Amygdala (tissue), 56 donors: ENCODE data around the gene CENPT.
"Not testable (repeated sequence)": the region's sequence is repeated elsewhere in the genome, so short reads cannot be mapped to it uniquely, and the experiment has no call there.

ENCODE experiments used
- DNase-seq, 56 donors: peaks; one replicate each; lab custom pipeline; 2025; lab: John Stamatoyannopoulos, UW

CENPT gene

DNA sequence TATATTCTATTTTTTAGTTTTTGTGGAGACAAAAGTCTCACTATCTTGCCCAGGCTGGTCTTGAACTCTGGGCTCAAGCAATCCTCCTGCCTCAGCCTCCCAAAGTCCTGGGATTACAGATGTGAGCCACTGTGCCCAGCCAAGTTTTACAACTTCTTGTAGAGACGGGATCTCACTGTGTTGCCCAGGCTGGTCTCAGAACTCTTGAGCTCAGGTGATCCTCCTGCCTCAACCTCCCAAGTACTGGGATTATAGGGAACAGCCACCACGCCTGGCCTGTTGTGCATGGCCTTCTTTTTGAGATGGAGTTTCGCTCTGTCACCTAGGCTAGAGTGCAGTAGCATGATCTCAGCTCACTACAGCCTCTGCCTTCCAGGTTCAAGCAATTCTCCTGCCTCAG lies 6.2 kb upstream of the CENPT start:
- no peak for DNase-seq

DNA sequence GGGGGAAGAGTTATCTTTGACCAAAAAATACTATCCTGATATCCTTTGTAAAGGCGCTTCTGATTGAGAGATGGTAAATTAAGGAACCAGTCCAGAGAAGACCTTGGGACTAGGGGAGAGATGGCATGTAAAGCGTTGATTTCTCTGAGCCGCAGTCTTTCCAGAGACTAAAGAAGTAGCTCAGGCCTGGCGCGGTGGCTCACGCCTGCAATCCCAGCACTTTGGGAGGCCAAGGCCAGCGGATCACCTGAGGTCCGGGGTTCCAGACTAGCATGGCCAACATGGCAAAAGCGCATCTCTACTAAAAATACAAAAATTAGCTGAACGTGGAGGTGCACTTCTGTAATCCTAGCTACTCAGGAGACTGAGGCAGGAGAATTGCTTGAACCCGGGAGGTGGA lies 625 bp upstream of the CENPT start:
- no peak for DNase-seq

DNA sequence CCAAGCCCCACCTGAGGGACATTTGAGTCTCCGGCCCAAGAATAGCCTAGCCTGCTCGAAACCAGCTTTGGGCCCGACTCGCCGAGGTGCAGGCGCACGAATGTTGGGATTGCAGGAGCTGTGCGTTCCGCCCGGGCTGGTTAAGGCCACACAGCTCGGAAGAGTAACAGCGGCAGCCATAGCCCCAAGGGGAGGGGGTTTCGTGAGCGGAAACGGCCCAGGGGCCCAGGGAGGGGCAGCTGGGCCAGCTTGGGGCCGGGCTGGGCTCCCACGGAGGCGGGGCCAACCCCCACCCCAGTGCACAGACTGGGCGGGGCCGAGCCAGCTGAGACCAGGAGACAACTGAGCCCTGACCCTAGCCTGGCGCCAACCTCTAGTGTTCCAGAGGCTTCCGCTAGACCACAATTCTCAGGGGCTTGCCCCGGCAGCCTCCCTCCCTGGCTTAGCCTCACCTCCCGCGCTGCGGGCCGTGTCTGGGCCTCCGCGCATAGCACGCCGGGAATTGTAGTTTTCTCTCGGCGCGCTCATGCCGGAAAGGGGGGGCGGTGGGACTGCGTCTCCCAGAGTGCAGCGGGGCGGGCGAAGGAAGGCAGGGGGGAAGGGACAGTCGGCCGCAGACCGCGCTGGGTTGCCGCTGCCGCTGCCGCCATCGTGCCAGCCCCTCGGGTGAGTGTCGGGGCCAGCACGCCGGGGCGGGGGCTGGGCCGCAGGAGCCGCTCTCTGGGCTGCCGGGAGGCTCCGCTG lies 1.0 kb downstream of the CENPT start, which contains the start of gene NUTF2:
TSS of gene NUTF2 (plus strand) at position 614 of the 744 bp plus-strand sequence. CDS start 18,198 bp downstream, outside the sequence.
- DNase-seq = peak; percentile 40 to 98 (median 90)

DNA sequence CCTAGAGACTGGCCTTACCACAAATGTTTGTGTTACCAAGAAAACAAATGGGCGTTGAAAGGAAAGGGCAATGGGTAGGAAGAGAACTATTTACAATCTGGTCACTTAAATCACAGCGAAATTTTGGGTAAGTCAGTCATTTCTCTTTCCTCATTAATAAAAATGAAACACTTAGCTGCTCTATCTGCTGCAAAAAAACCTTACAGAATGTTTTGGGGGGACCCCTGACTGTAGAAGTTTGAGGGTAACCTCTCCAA lies 1.5 kb downstream of the CENPT start:
- DNase-seq = no peak

DNA sequence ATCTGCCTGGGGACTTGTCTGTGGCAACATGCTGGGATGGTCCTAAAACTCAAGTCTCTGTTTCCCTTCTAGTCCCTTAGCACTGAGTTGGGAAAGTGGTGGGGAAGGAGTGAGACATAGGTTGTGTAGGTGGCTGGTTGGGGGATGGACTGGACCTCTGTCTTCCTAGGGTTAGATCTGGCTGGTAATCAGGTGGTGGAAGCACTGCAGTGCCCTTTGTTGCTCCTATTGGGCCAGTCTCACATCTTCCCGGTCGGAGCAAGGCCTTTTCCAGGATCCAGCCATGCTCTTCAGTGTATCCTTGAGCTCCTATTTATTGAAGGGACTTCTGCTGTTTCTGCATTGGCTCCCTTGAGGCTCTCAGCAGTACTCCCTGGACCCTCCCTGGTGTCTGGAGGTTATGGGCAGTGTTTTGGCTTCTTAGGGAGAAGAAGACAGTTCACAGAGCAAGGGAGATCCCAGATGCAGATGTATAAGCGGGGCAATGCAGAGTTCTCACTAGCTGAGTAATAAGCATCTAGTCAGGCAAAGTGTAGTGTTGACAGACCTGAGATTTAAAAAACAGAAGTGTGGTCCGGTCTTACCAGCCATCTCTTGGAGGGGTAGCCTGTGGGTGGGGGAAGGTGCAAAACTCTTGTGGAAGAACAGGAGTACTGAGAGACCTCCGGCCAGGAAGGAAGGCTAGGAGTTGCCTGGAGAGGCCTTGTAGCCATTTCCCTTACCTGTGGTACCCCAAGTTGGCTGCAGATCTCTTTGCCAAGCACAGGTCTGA lies 2.0 kb downstream of the CENPT start:
- no peak for DNase-seq

DNA sequence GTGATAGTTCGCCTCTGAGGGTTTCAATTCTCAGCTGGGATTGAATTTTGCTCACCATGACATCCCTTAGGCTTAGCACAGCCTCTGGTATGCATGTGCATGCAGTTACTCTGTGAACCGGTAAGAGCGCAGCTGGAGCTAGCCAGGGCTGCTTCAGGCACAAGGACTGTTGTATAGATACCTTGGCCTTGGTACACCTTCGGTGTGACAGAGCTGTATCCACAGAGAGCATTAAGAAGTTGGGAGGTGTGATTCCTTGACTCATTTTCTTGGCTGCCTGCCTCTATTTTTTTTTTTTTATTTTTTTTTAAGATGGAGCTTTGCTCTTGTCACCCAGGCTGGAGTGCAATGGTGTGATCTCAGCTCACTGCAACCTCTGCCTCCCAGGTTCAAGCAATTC lies 3.0 kb downstream of the CENPT start:
- no peak for DNase-seq

DNA sequence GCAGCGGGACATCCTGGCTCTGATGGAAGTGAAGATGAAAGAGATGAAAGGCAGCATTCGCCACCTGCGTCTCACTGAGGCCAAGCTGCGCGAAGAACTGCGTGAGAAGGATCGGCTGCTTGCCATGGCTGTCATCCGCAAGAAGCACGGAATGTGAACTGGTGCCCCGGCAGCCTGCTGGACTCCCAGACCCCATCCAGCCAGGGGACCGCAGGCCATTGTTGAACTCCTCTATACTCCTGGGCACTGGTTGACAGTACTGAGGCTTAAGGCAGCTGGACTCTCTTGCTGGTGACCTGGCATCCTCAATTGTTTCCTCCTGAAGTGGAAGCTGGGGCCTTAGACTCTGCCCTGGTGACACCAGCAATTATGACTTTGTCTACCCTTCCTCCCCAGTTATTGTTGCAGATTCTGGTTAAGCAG lies 4.1 kb downstream of the CENPT start:
- peak in 2 of 56 donors; percentile 15 to 31 for DNase-seq

DNA sequence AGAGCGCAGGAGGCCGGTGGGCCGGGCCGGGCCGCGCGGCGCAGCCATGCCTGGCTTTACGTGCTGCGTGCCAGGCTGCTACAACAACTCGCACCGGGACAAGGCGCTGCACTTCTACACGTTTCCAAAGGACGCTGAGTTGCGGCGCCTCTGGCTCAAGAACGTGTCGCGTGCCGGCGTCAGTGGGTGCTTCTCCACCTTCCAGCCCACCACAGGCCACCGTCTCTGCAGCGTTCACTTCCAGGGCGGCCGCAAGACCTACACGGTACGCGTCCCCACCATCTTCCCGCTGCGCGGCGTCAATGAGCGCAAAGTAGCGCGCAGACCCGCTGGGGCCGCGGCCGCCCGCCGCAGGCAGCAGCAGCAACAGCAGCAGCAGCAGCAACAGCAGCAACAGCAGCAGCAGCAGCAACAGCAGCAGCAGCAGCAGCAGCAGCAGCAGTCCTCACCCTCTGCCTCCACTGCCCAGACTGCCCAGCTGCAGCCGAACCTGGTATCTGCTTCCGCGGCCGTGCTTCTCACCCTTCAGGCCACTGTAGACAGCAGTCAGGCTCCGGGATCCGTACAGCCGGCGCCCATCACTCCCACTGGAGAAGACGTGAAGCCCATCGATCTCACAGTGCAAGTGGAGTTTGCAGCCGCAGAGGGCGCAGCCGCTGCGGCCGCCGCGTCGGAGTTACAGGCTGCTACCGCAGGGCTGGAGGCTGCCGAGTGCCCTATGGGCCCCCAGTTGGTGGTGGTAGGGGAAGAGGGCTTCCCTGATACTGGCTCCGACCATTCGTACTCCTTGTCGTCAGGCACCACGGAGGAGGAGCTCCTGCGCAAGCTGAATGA lies 4.8 kb downstream of the CENPT start:
- peak in 47 of 56 donors; percentile 15 to 80 (median 56) for DNase-seq

DNA sequence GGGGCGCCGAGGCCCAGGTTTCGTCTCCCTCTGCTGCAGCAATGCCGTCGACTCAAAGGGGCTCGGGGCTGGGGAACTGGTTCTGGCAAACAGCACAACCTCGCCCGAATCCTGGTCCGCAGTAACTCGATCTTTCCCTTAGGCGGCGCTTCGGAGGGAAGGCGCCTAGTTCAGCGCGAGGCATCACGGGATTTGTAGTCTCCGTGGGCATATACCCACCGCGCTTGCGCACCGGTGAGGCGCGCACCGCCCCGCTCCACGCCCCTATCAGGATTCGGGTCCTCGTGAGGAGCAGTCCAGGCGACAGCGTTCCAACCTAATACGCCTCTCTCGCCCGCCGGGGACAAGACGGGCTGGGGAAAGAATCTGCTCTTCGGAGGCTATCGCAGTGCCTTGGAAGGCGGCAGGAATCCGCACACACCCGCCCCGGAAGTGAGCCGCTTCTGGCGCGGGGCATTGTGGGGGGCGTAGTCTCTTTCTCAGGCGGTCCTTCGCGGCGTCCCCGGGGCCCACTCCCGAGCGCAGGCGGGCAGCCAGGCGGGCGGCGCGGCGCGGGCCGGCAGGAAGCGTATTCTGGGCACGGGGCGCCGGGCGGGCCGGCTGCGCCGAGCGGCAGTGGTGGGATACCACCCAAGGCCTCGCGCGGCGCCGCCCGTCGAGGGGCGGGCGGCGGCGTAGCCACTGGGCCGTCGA lies 5.5 kb downstream of the CENPT start, which contains the start of gene THAP11:
TSS of gene THAP11 (plus strand) at position 505 of the 693 bp plus-strand sequence. CDS start 235 bp downstream, outside the sequence.
- peak; percentile 48 to 99 (median 90) for DNase-seq

DNA sequence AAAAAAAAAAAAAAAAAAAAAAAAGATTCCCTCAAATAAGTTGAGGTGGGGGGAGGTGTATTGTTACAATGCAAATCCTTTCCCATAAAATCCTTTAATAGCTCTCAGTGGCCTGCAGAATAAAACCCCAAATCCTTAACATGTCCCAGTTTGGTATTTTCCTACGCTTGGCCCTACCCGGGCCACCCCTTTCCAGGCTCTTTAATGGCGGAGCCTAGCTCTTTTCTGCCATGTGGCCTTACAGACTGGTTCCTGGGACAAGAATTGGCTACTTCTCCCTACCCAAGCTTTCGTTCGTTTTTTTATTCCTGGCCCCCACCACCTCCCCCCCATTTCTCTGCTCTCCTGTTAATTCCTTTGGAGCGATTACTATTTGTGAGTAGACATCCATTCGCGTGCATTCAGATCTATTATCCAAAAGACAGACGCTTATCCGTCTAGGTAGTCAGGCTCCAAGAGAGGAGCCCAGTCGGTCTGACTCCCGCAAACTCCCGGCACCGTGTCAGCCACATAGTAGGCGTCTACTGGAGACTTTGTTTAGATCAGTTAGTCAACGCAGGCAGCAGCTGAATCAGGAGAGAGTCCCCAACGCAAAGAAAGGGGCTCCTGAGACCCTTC lies 6.2 kb downstream of the CENPT start:
- DNase-seq = peak in 1 of 56 donors; percentile 86

DNA sequence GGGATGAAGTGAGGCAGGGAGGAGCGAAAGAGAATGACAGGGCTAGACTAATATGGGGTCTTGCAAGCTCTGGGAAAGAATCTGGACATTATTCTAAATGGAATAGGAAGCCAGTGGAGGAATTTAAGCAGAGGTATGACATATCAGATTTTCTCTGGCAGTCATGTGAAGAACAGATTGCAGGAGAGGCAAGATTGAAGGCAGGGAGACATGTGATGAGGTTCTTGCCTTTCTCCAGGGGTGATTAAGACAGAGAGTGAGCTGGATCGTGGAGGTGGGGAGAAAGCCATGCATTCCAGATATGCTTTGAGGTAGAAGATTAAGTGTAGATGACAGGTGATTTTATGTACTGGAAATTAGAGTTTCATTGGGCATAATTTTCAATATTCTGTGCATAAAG lies 9.7 kb downstream of the CENPT start:
- no peak for DNase-seq

DNA sequence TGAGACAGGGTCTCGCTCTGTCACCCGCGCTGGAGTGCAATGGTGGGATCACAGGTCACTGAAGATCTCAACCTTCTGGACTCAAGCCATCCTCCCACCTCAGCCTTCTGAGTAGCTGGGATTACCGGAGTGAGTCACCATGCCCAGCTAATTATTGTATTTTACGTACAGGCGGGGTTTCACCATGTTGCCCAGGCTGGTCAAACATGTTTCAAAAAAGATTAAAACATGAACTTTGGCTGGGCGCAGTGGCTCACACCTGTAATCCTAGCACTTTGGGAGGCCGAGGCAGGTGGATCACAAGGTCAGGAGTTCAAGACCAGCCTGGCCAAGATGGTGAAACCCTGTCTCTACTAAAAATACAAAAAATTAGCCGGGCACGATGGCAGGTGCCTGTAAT lies 10.3 kb downstream of the CENPT start:
- not testable (repeated sequence) for DNase-seq

DNA sequence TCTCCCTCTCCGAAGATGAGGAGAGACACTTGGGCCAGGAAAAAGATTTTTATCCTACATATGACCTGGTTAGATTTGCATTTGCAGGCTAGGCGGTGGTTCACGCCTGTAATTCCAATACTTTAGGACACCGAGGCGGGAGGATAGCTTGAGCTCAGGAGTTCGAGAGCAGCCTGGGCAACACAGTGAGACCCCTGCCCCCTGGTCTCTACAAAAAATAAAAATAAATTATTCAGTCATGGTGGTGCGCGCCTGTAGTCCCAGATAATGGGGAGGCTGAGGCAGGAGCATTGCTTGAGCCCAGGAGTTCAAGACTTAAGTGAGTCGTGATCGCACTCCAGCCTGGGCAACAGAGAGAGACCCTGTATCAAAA lies 13.3 kb downstream of the CENPT start:
- no peak for DNase-seq

DNA sequence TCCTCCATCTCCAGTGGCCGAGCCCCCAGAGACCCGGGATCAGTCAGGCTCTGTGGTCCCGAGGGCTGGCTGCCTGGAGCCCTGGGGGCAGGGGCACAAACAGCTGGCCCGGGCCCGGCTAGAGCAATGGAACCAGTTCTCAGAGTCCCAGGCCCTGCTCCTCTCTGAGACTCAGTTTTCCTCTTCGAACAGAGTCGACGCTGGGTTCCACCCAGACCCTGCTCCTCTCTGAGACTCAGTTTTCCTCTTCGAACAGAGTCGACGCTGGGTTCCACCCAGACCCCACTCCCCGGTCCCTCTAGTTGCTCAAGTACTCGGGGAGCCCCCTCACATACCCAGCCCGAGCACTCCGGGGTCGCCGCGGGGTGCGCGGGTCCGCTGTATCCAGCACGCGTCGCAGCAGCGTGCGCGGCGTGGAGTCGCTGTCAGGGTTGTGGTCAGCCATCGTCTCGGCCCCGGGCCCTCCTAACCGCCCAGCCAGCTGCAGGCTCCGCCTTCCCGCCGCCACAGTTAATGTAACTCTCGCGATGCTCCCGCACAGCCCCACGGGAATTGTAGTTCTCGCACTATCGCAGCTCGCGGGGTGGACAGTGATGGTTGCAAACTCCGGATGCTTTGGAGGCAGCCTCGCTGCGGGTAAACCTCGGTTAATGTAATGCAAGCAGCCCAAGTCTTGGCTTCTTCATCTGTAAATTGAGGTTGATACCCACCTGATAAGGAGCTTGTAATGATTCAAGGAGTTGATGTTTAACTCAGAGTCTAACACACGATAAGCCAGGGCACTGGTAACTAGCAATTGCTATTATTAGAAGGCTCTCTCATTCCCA lies 13.9 kb downstream of the CENPT start:
- DNase-seq = peak; percentile 40 to 95 (median 82)

DNA sequence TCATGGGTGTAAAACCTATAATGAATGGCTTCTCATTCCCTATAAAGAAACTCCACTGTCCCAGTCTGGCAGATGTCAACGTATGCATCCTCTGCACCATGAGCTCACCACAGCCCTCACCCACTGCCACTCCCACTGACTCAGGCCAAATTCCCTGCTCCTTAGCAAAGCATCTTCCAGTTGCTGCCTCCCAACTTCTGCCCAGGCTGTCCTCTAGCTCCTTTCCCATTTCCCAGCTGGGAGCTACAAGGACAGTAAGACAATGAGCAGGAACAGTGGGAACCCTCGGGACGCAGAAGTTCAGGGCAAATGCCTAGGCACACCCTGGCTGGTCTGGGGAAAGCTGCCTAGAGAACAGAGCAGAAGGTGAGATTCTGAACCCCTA lies 14.5 kb downstream of the CENPT start:
- peak in 1 of 56 donors; percentile 17 for DNase-seq

DNA sequence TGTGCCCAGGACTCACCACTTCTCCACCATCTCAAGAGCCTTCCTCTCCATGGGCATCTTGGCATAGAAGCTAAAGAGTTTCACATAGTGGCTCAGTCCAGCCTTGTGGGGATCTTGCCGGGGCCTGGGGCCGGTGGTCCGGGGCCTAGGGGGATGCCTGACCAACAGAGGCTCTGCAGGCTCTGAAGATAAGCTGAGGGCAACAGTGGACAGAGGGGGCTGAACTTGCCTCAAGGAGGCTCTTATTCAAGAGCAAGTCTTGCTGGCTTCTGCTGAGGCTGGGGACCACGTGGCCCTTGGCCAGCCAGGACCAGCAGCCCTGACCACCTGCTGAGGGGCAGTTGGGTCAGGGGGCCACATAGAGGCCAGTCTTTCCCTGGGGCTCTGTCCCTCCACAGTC lies 18.8 kb downstream of the CENPT start:
- no peak for DNase-seq

DNA sequence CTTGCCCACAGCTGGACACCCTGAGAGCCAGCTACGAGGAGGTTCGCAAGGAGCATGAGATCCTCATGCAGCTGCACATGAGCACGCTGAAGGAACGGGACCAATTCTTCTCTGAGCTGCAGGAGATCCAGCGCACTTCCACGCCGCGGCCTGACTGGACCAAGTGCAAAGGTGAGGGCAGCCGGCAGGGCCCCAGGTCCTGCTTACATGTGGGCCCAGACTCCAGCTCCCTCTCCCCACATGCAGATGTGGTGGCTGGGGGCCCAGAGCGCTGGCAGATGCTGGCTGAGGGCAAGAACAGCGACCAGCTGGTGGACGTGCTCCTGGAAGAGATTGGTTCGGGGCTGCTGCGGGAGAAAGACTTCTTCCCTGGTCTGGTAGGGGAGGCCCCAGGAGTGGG lies 21.6 kb downstream of the CENPT start:
- no peak for DNase-seq

DNA sequence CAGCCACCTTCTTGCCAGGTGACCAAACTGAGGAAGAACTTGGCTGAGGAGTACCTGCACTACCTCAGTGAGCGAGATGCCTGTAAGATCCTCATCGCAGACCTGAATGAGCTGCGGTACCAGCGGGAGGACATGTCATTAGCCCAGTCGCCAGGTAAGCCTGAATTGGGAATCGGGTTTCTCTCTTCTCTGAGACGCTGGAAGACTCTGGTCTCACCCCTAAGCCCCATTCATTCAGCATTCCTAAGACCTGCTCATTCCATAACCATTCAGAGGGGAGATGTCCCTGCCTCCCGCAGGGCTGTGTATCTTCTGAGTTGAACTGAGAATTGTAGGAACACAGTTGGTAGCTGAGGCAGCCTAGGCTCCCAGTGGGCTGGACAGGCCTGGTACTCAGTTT lies 22.4 kb downstream of the CENPT start:
- DNase-seq = no peak

DNA sequence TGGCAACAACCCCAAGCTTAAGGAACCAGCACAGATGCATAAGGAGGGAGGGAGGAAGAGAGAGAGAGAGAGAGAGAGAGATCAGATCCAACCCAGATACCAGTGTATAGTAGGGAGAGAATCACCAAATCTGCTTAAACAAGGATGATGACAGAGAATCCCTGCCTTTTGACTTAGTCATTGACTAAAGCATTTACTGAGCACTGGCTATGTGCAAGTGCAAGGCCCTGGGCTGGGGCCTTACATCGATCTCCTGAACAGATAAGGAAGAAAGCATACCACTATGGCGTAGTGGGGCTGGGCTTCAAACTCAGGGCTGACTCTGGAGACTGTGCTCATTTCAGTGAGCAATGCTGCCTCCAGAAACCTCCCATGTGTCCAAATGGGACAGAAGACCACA lies 25.0 kb downstream of the CENPT start:
- no peak for DNase-seq
